B cell (primary cell): ENCODE results near the gene GADL1. TPM values are rescaled to one million over a fixed set of nuclear protein-coding genes. Genes with fewer than 3 reads are reported as not detected.

ENCODE experiments used
- ATAC-seq: fragments of 200-7000 bp; cut with Tn5 transposase; one replicate; pipeline ENCODE4 v1.10.0; 2021; ENCODE audit warnings: low read depth, mild to moderate bottlenecking, moderate number of reproducible peaks, moderate library complexity
- CTCF ChIA-PET: fragments of 350-600 bp; sonication (Branson Sonifier 250); formaldehyde crosslinking; loops from one replicate; lab custom pipeline; 2021; ENCODE audit warnings: antibody characterized with exemption, inconsistent platforms; lab: Charles Lee
- POLR2A ChIA-PET: fragments of 350-600 bp; sonication (Branson Sonifier 250); formaldehyde crosslinking; loops from one replicate; lab custom pipeline; 2021; ENCODE audit warnings: antibody characterized with exemption; lab: Charles Lee
- DNase-seq: peaks from one replicate; pipeline ENCODE4 v3.0.0; 2013
- H2AFZ ChIP-seq: 2 replicates; pipeline ENCODE4 v1.6.1; 2012; ENCODE audit warnings: mild to moderate bottlenecking, low read depth, low read length; ENCODE audit not compliant: insufficient read depth, poor library complexity, severe bottlenecking
- H3K27ac ChIP-seq, 2 donors: 1 replicate in 1 of 2; 2 replicates in 1 of 2; pipeline ENCODE4 v1.5.1; 2012 to 2013; ENCODE audit warnings: low read length in 2 of 2, mild to moderate bottlenecking in 2 of 2, moderate library complexity in 1 of 2
- H3K27me3 ChIP-seq, 4 experiments: fragments of 200-600 bp in 1 of 4; sonication (generic) in 1 of 4; replicated peaks in 1 of 4; 1 replicate in 2 of 4; 2 replicates in 2 of 4; pipeline versions ENCODE4 v1.6.1 to v1.7.0; 2013 to 2016; ENCODE audit warnings: low read length in 3 of 4, mild to moderate bottlenecking in 2 of 4, mixed read lengths in 1 of 4, moderate library complexity in 1 of 4; ENCODE audit not compliant: insufficient read depth in 4 of 4, control insufficient read depth in 3 of 4; ENCODE audit errors: control extremely low read depth in 1 of 4
- H3K36me3 ChIP-seq, 2 experiments: replicated peaks in 1 of 2; 1 replicate in 1 of 2; 2 replicates in 1 of 2; pipeline versions ENCODE4 v1.6.1 to v1.7.1; 2013; ENCODE audit warnings: low read length in 1 of 2; ENCODE audit not compliant: insufficient read depth in 2 of 2, control insufficient read depth in 1 of 2; ENCODE audit errors: control extremely low read depth in 1 of 2, extremely low read depth in 1 of 2
- H3K4me1 ChIP-seq, 2 donors: fragments of 200-600 bp in 1 of 2; sonication (generic) in 1 of 2; 1 replicate in 1 of 2; 2 replicates in 1 of 2; pipeline versions ENCODE4 v1.5.1 to v1.6.1; 2013 to 2017; ENCODE audit warnings: low read length in 2 of 2; ENCODE audit not compliant: control insufficient read depth in 2 of 2, insufficient read depth in 2 of 2
- H3K4me2 ChIP-seq: replicated peaks from 2 replicates; pipeline ENCODE3; 2012; ENCODE audit warnings: mild to moderate bottlenecking, low read depth, low read length; ENCODE audit not compliant: poor library complexity, severe bottlenecking
- H3K4me3 ChIP-seq, 5 experiments: fragments of 200-600 bp in 1 of 5; sonication (generic) in 1 of 5; 1 replicate in 3 of 5; 2 replicates in 2 of 5; pipeline versions ENCODE4 v1.5.1 to v1.7.0; 2011 to 2016; ENCODE audit warnings: low read length in 4 of 5, mild to moderate bottlenecking in 4 of 5, low read depth in 2 of 5, control low read depth in 1 of 5, moderate library complexity in 1 of 5; ENCODE audit not compliant: insufficient read depth in 1 of 5; ENCODE audit errors: control extremely low read depth in 1 of 5, extremely low read depth in 1 of 5
- H3K79me2 ChIP-seq: fragments of 200-600 bp; sonication (generic); one replicate; pipeline ENCODE4 v1.6.0; 2016; ENCODE audit warnings: low read length; ENCODE audit not compliant: control insufficient read depth, insufficient read depth
- H3K9ac ChIP-seq: fragments of 200-600 bp; sonication (generic); 2 replicates; pipeline ENCODE4 v1.6.1; 2017; ENCODE audit warnings: mild to moderate bottlenecking, low read length, moderate library complexity
- H3K9me3 ChIP-seq, 3 donors: one replicate each; pipeline versions ENCODE4 v1.6.1 to v1.7.1; 2013; ENCODE audit warnings: low read length in 2 of 3; ENCODE audit not compliant: control insufficient read depth in 2 of 3, insufficient read depth in 1 of 3; ENCODE audit errors: control extremely low read depth in 1 of 3
- H4K20me1 ChIP-seq: 2 replicates; pipeline ENCODE4 v1.6.0; 2012; ENCODE audit warnings: mild to moderate bottlenecking, low read length; ENCODE audit not compliant: insufficient read depth, control insufficient read depth, poor library complexity, severe bottlenecking
- H3K27ac Mint-ChIP-seq: one replicate; pipeline ENCODE4 v1.8.0; 2021; ENCODE audit warnings: mixed read lengths
- H3K27me3 Mint-ChIP-seq: one replicate; pipeline ENCODE4 v1.8.0; 2021; ENCODE audit warnings: mixed read lengths
- H3K4me1 Mint-ChIP-seq: one replicate; pipeline ENCODE4 v1.8.0; 2021; ENCODE audit warnings: mixed read lengths
- H3K4me3 Mint-ChIP-seq: one replicate; pipeline ENCODE4 v1.8.0; 2021; ENCODE audit warnings: mixed read lengths
- H3K9me3 Mint-ChIP-seq: one replicate; pipeline ENCODE4 v1.8.0; 2022; ENCODE audit warnings: mixed read lengths; ENCODE audit not compliant: insufficient read depth
- CTCF ChIP-seq: fragments of 200-600 bp; IDR thresholded peaks from one replicate; pipeline ENCODE4 v1.8.0; 2022; ENCODE audit warnings: antibody characterized with exemption, mild to moderate bottlenecking
- EZH2 ChIP-seq: IDR thresholded peaks from 2 replicates; pipeline ENCODE4 v1.6.1; 2012; ENCODE audit warnings: borderline replicate concordance, low read depth, mild to moderate bottlenecking, moderate library complexity, low read length; ENCODE audit not compliant: insufficient read depth, poor library complexity, severe bottlenecking
- WGBS: methylation state at CpG from one replicate; pipeline ENCODE4 v1.1.5; 2013; ENCODE audit warnings: missing lambda C conversion rate; ENCODE audit not compliant: insufficient coverage; 5-methylcytosine and 5-hydroxymethylcytosine counted together
- intact Hi-C: fragments of 100-400 bp; cut with micrococcal nuclease; formaldehyde crosslinking; loops from one replicate; pipeline ENCODE4 v1.10.0; 2022
- polyA plus RNA-seq: library from polyadenylated mRNA; depleted of rRNA; stranded (reverse); fragments of >200 nt; gene quantifications from 2 replicates; pipeline ENCODE4 v1.2.3, GENCODE V29; 2012
- total RNA-seq, 2 donors: library from RNA; stranded (reverse); fragments of 120-200 nt in 1 of 2; gene quantifications; 1 replicate in 1 of 2; 2 replicates in 1 of 2; pipeline versions ENCODE4 v1.2.3 to v1.2.4, GENCODE V29; 2013 to 2022

The GADL1 gene
- total and polyA plus RNA-seq, 2 donors (not counting 1 experiment from before 2014, with no cell fraction given): not detected

- DNase-seq (no peak), ATAC-seq (no peak)
- H3K4me1 ChIP-seq: no peaks in the 10 kb centered on the region
- H4K20me1 ChIP-seq: no peaks in the 10 kb centered on the region
- H3K36me3 ChIP-seq: peaks cover 0 to 7% of the 10 kb centered on the region in 2 experiments
- Mint-ChIP-seq H3K27me3 (no peaks in the 10 kb centered on the region), H3K27ac (peak overlapping the region; percentile 35), H3K4me3 (no peak overlapping the region), H3K9me3 (peaks cover 7% of the 10 kb centered on the region), H3K4me1 (peaks cover 5% of the 10 kb centered on the region)
- intact Hi-C loops: no loop called here
- H2AFZ ChIP-seq: no peak overlapping the region
- POLR2A ChIA-PET: no interaction called here
- CTCF ChIA-PET: interaction anchor here (0.9 to 3.0 kb wide), 3 partner anchors 9 to 505 kb away, joined by 5 to 17 read pairs (median 17); no protein-coding TSS in a partner anchor
- no peak overlapping the region for H3K4me2 ChIP-seq
- no CpG with 5 or more reads among the region's 2 CpGs for WGBS
- TF ChIP-seq EZH2: no peak
- no peak for TF ChIP-seq CTCF
- no peak overlapping the region for H3K4me3 ChIP-seq
- no peaks in the 10 kb centered on the region for H3K27me3 ChIP-seq
- H3K9ac ChIP-seq: no peak overlapping the region
- H3K79me2 ChIP-seq: no peaks in the 10 kb centered on the region
- no peak overlapping the region for H3K27ac ChIP-seq
- H3K9me3 ChIP-seq: peaks cover 0 to 4% (median 0%) of the 10 kb centered on the region in 3 donors
Observed at GRCh38 chr3:30702828-30703397, 191.5 kb downstream of the GADL1 start.

GRCh38 chr3:30702038-30702827 lies 192.2 kb downstream of the GADL1 start:
- TF ChIP-seq EZH2: no peak
- no peak for TF ChIP-seq CTCF

More at GRCh38 chr3:30702038-30702827, 192.2 kb downstream of the GADL1 start:
- Mint-ChIP-seq H3K27me3 (no peaks in the 10 kb centered on the region), H3K4me1 (peaks cover 8% of the 10 kb centered on the region), H3K9me3 (peaks cover 7% of the 10 kb centered on the region), H3K27ac (peak overlapping the region; percentile 23), H3K4me3 (no peak overlapping the region)
- POLR2A ChIA-PET: no interaction called here
- H3K4me3 ChIP-seq: no peak overlapping the region
- peaks cover 2 to 10% of the 10 kb centered on the region in 2 experiments for H3K36me3 ChIP-seq
- H3K4me2 ChIP-seq: no peak overlapping the region
- CTCF ChIA-PET: interaction anchor here (0.6 to 3.0 kb wide), 4 partner anchors 8 to 504 kb away, joined by 3 to 17 read pairs (median 11); no protein-coding TSS in a partner anchor
- H3K79me2 ChIP-seq: no peaks in the 10 kb centered on the region
- H3K27me3 ChIP-seq: no peaks in the 10 kb centered on the region
- ATAC-seq (no peak), DNase-seq (no peak)
- H3K9ac ChIP-seq: no peak overlapping the region
- no peak overlapping the region for H2AFZ ChIP-seq
- intact Hi-C loops: no loop called here
- H3K4me1 ChIP-seq: no peaks in the 10 kb centered on the region
- H3K27ac ChIP-seq: no peak overlapping the region
- H3K9me3 ChIP-seq: peaks cover 0 to 4% (median 0%) of the 10 kb centered on the region in 3 donors
- H4K20me1 ChIP-seq: no peaks in the 10 kb centered on the region
